HFFc6 (cell line): ENCODE results near the gene LSM11. TPM values are rescaled to one million over a fixed set of nuclear protein-coding genes. Genes with fewer than 3 reads are reported as not detected.

Experiments used
- DNase-seq: peaks from one replicate; pipeline ENCODE4 v3.0.0-alpha.2; 2018
- H3K27ac Mint-ChIP-seq: 2 replicates; pipeline ENCODE4 v1.8.0; 2020; ENCODE audit warnings: mild to moderate bottlenecking, mixed read lengths
- H3K27me3 Mint-ChIP-seq: 2 replicates; pipeline ENCODE4 v1.8.0; 2021; ENCODE audit warnings: mild to moderate bottlenecking, moderate library complexity, mixed read lengths; ENCODE audit not compliant: insufficient read depth
- H3K36me3 Mint-ChIP-seq: 2 replicates; pipeline ENCODE4 v1.8.0; 2021; ENCODE audit warnings: low read depth, mixed read lengths
- H3K4me1 Mint-ChIP-seq: 2 replicates; pipeline ENCODE4 v1.8.0; 2020; ENCODE audit warnings: low read depth, mixed read lengths
- H3K4me3 Mint-ChIP-seq: 2 replicates; pipeline ENCODE4 v1.8.0; 2020; ENCODE audit warnings: mild to moderate bottlenecking, moderate library complexity, mixed read lengths
- H3K9me3 Mint-ChIP-seq: 2 replicates; pipeline ENCODE4 v1.8.0; 2020; ENCODE audit warnings: mild to moderate bottlenecking, mixed read lengths
- total RNA-seq, 6 experiments: library from RNA; stranded (reverse); fragmentation: NEBNext Ultra II Directional; extraction: Animal tissue kit (Norgen Biotek cat#: 25700); gene quantifications; 2 replicates in 1 of 6; 3 replicates in 5 of 6; pipeline ENCODE4 v1.2.3, GENCODE V29; 2021
- TF ChIP-seq, protein P1 (sequence below): fragments of 200-600 bp; sonication (generic); IDR thresholded peaks from 2 replicates; pipeline ENCODE4 v1.5.0; 2021; ENCODE audit warnings: antibody characterized with exemption, mild to moderate bottlenecking

Gene LSM11
- total RNA-seq, 6 experiments from 2014 or later: 2.0 to 2.9 (median 2.2) TPM

DNA sequence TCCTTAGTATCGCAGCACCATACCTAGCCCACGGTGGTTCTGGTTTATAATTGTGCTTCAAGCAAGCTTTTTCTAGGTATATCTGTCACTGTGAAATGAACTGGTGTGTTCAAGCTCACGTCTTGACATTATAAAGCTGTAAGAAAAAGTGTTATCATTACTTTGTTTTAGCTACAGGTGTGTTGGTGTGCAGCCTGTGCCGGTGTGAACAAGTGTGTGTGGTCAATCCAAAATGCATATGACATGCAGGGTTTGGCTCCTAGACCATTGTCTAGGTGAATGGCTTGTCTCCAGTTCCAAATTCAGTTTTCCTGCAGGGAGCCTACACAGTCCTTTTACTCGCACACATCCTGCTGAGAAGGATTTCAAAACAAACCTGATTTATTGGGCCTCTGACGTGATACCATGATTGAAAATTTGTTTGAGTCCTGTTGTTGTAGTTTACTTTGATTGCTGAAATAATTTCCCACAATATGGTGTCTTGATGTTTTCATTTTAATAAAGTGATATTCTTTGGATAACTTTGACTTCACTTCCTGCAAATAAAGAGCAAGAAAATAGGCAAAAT lies 3.7 kb downstream of the LSM11 start:
- H3K4me1 Mint-ChIP-seq: peaks cover 67% of the 10 kb centered on the region
- DNase-seq: no peak
- peak overlapping the region; percentile 65 for H3K4me3 Mint-ChIP-seq
- peaks cover 1% of the 10 kb centered on the region; the same call in 1 of the 2 replicates for H3K27me3 Mint-ChIP-seq
- H3K27ac Mint-ChIP-seq: peak overlapping the region; percentile 87
- H3K9me3 Mint-ChIP-seq: no peaks in the 10 kb centered on the region
- TF ChIP-seq, protein P1, sequence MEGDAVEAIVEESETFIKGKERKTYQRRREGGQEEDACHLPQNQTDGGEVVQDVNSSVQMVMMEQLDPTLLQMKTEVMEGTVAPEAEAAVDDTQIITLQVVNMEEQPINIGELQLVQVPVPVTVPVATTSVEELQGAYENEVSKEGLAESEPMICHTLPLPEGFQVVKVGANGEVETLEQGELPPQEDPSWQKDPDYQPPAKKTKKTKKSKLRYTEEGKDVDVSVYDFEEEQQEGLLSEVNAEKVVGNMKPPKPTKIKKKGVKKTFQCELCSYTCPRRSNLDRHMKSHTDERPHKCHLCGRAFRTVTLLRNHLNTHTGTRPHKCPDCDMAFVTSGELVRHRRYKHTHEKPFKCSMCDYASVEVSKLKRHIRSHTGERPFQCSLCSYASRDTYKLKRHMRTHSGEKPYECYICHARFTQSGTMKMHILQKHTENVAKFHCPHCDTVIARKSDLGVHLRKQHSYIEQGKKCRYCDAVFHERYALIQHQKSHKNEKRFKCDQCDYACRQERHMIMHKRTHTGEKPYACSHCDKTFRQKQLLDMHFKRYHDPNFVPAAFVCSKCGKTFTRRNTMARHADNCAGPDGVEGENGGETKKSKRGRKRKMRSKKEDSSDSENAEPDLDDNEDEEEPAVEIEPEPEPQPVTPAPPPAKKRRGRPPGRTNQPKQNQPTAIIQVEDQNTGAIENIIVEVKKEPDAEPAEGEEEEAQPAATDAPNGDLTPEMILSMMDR: no peak
- H3K36me3 Mint-ChIP-seq: no peaks in the 10 kb centered on the region

DNA sequence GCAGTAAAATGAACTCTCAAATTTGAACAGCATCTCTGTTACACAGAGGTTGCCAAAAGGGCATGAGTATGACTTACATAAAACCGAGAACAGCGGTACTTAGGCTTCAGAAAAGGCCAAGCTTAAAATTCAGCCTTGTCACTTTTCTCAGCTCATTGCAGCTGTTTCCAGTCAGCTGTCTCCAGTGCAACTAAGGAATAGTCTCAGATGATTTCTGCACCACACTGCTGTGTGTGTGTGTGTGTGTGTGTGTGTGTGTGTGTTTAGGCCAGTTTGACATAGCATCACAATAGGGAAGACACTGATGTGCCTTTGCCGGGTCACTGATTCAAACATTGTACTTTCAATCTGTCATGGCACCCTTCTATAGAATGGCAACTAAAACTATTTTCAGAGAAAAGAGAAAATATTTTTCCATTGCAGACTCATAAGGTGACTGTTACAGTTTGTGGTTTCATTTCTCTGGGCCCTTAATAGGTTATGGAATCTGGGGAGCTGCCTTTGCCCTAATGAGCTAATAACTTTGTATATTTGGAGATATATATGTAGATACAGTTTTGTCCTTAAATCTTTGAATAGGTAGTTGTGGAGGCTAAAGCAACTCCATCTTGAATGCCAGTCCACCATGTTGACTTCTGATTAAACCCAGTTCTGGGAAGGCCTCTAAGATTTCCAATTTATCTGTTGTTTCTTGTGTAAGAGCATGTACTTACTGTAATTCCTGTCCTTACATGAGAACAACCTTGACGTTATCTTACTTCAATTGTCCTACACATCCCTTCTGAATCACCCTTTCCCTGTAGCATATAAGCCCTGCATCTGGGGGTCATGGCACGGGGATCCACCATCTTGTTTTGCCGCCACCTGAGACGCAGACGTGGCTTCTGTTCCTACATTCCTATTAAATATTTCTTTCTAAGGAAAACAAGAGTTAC lies 4.5 kb downstream of the LSM11 start:
- Mint-ChIP-seq H3K9me3 (no peaks in the 10 kb centered on the region), H3K4me3 (peak overlapping the region; percentile 65), H3K27me3 (peaks cover 1% of the 10 kb centered on the region; the same call in 1 of the 2 replicates), H3K27ac (peak overlapping the region; percentile 87), H3K4me1 (peaks cover 62% of the 10 kb centered on the region), H3K36me3 (no peaks in the 10 kb centered on the region)
- TF ChIP-seq, protein P1: no peak
- DNase-seq: no peak

DNA sequence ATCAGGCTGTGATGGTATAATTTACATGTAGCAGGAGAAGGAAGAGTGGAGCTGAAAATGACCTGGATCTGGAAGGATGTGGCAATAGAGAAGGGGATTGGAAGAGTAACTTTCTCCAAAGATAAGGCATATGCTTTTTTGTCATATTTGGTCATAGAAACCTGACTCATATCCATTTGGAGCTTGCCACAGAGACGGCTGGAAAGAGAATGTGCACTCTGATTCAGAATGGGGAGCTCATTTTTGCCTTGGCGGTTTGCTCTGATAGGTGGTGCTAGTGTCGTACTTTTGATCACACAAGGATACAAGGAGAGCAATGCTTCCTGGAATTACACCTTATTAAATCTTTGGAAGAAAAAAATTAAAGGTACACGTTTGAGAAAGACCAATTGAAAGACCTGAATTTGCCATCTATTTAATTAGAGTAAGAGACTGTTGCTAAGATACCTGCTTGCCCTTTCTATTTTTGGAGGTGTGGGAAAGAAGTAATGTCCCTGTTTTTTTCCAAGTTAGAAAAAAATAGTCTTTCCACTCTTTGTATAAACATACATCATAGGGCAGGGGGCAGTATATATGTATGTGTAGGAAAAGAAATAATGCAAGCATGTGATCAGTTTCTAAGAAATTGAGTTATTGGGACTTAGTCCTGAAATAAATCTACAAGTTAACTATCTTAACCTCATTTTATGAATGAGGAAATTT lies 5.4 kb downstream of the LSM11 start:
- H3K36me3 Mint-ChIP-seq: no peaks in the 10 kb centered on the region
- peak overlapping the region; percentile 27 for H3K4me3 Mint-ChIP-seq
- H3K9me3 Mint-ChIP-seq: no peaks in the 10 kb centered on the region
- TF ChIP-seq, protein P1: peak; percentile 56
- peak overlapping the region; percentile 87 for H3K27ac Mint-ChIP-seq
- H3K27me3 Mint-ChIP-seq: no peaks in the 10 kb centered on the region; the same call in 1 of the 2 replicates
- DNase-seq: peak; percentile 89
- peaks cover 59% of the 10 kb centered on the region for H3K4me1 Mint-ChIP-seq

DNA sequence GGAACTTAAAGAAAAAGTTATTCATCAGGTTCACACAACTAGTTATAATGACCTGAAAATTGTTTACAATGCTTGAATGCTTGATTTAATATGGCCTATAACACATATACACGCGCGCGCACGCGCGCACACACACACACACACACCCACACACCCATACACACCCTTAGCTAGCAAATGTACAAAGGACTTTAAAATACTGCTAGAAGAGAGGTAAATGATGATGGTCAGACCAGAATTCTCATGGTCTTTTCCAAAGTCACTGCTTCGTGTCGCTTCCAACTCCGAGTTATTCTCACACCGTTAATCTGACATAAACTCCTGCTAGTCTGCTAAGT lies 5.9 kb downstream of the LSM11 start:
- H3K9me3 Mint-ChIP-seq: no peaks in the 10 kb centered on the region
- H3K4me1 Mint-ChIP-seq: peaks cover 55% of the 10 kb centered on the region
- peak overlapping the region; percentile 73 for H3K27ac Mint-ChIP-seq
- TF ChIP-seq, protein P1: no peak
- H3K27me3 Mint-ChIP-seq: no peaks in the 10 kb centered on the region; the same call in 1 of the 2 replicates
- no peak overlapping the region for H3K4me3 Mint-ChIP-seq
- H3K36me3 Mint-ChIP-seq: no peaks in the 10 kb centered on the region
- no peak for DNase-seq

DNA sequence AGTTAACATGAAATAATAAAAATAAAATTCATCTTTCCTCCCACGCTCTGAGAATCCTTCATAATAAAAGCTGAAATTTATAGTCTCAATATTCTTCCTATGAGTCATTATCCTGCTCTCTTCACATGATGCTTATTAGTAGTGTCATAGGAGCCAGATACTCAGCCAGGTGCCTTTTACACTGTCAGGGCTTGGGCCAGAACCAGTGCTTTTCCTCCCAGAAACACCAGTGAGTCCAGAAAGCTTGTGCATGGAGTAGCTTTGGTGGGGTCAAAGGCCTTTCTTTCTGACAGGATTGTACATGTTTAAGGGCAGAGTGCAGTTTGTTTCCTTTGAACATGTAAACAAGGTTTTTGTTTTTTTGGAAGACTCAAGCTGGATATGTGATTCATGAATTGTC lies 6.8 kb downstream of the LSM11 start:
- no peak overlapping the region for H3K4me3 Mint-ChIP-seq
- TF ChIP-seq, protein P1: no peak
- no peaks in the 10 kb centered on the region for H3K9me3 Mint-ChIP-seq
- no peaks in the 10 kb centered on the region; the same call in 1 of the 2 replicates for H3K27me3 Mint-ChIP-seq
- DNase-seq: peak; percentile 41
- peak overlapping the region; percentile 73 for H3K27ac Mint-ChIP-seq
- no peaks in the 10 kb centered on the region for H3K36me3 Mint-ChIP-seq
- H3K4me1 Mint-ChIP-seq: peaks cover 46% of the 10 kb centered on the region
